Esophagus muscularis mucosa (tissue), 4 donors: ENCODE measurements around the gene PDGFA. TPM values are rescaled to one million over a fixed set of nuclear protein-coding genes. Genes with fewer than 3 reads are reported as not detected.
"Not testable (repeated sequence)": the region's sequence is repeated elsewhere in the genome, so short reads cannot be mapped to it uniquely, and the experiment has no call there.

Experiments
- DNase-seq: peaks from one replicate; pipeline ENCODE4 v3.0.0-alpha.2; 2017; ENCODE audit errors: extremely low spot score
- H3K27ac ChIP-seq, 4 donors: fragments of 200-600 bp; sonication (generic); replicated peaks in 1 of 4; 1 replicate in 3 of 4; 2 replicates in 1 of 4; pipeline ENCODE4 v1.5.1; 2016 to 2019; ENCODE audit warnings: mild to moderate bottlenecking in 1 of 4
- H3K27me3 ChIP-seq, 4 donors: fragments of 200-600 bp; sonication (generic); one replicate each; pipeline versions ENCODE4 v1.5.1 to v1.6.0; 2016 to 2019
- H3K36me3 ChIP-seq, 4 donors: fragments of 200-600 bp; sonication (generic); one replicate each; pipeline ENCODE4 v1.5.1; 2016 to 2019
- H3K4me1 ChIP-seq, 4 donors: fragments of 200-600 bp; sonication (generic); one replicate each; pipeline ENCODE4 v1.5.1; 2016 to 2019
- H3K4me3 ChIP-seq, 4 donors: fragments of 200-600 bp; sonication (generic); 1 replicate in 2 of 4; 2 replicates in 2 of 4; pipeline ENCODE4 v1.5.1; 2016 to 2019; ENCODE audit warnings: mild to moderate bottlenecking in 4 of 4, moderate library complexity in 1 of 4
- H3K9me3 ChIP-seq, 4 donors: fragments of 200-600 bp; sonication (generic); 1 replicate in 3 of 4; 2 replicates in 1 of 4; pipeline ENCODE4 v1.5.1; 2016 to 2019
- CTCF ChIP-seq, 3 experiments: fragments of 200-600 bp in 2 of 3; fragments of 450-650 bp in 1 of 3; sonication (generic) in 2 of 3; IDR thresholded peaks; one replicate each; pipeline ENCODE4 v1.5.1; 2017 to 2019; ENCODE audit warnings: antibody characterized with exemption in 3 of 3, mild to moderate bottlenecking in 2 of 3, moderate library complexity in 1 of 3
- EP300 ChIP-seq: sonication (generic); formaldehyde crosslinking; IDR thresholded peaks from one replicate; pipeline ENCODE4 v1.6.1; 2017; ENCODE audit warnings: antibody characterized with exemption
- POLR2A ChIP-seq: fragments of 450-650 bp; IDR thresholded peaks from one replicate; pipeline ENCODE4 v1.6.1; 2017; ENCODE audit warnings: antibody characterized with exemption, moderate library complexity, mild to moderate bottlenecking, low read depth
- POLR2AphosphoS5 ChIP-seq, 2 donors: sonication (generic); formaldehyde crosslinking; IDR thresholded peaks; one replicate each; pipeline ENCODE4 v1.6.1; 2017; ENCODE audit warnings: antibody characterized with exemption in 2 of 2
- WGBS: methylation state at CpG from one replicate; pipeline ENCODE4 v1.1.5; 2018; 5-methylcytosine and 5-hydroxymethylcytosine counted together
- intact Hi-C: fragments of 100-400 bp; cut with DNase I; formaldehyde crosslinking; loops from one replicate; pipeline ENCODE4 v1.15.1; 2023
- total RNA-seq, 4 donors: library from RNA; depleted of rRNA; stranded (reverse); fragments of >200 nt; gene quantifications; one replicate each; pipeline versions ENCODE4 v1.1.0 to v1.2.1, GENCODE V29; 2016

The PDGFA gene
- total RNA-seq, 4 donors from 2014 or later = 88.0 to 184 (median 119) TPM

GRCh38 chr7:555551-556160 is 36.0 kb upstream of the PDGFA start:
- DNase-seq = no peak
- 95% methylated on average over 9 of the region's 18 CpGs for WGBS
- TF ChIP-seq EP300 = no peak
- Histone ChIP-seq H3K27ac (no peak overlapping the region), H3K36me3 (peaks cover 0 to 10% (median 0%) of the 10 kb centered on the region in 4 donors), H3K9me3 (no peaks in the 10 kb centered on the region), H3K27me3 (no peaks in the 10 kb centered on the region), H3K4me3 (no peak overlapping the region), H3K4me1 (no peaks in the 10 kb centered on the region)
- intact Hi-C loops = no loop called here

DNA sequence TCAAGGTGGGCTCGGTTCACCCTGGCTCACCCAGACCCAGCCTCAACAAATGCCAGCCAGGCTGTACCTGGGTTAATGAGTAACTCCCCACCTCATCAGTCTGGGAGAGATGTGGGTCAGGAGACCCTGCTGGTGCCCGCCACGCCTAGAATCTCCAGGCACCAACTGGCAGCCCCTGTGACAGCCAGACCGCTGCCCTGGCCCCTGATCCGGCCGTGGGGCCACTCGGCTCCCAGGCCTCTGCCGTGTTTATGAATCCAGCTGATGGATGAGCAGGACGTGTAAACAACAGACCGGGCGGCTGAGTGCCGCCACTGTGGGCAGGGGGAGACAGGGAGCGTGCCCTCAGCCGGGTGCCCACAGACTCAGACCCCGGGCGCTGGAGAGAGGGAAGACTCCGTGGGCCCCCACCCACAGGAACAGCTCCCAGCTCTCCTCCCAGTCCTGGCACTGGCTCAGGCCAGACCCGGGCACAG is 34.0 kb upstream of the PDGFA start:
- no peaks in the 10 kb centered on the region for H3K27me3 ChIP-seq
- H3K36me3 ChIP-seq = peaks cover 0 to 27% (median 6%) of the 10 kb centered on the region in 4 donors
- intact Hi-C loops = no loop called here
- WGBS = no CpG with 5 or more reads among the region's 18 CpGs
- H3K27ac ChIP-seq = no peak overlapping the region
- no peaks in the 10 kb centered on the region for H3K9me3 ChIP-seq
- TF ChIP-seq CTCF (IDR thresholded peaks at IDR 0.05) (no peak), EP300 (no peak), POLR2AphosphoS5 (IDR thresholded peaks at IDR 0.05) (no peak), POLR2A (no peak)
- H3K4me1 ChIP-seq = no peaks in the 10 kb centered on the region
- H3K4me3 ChIP-seq = no peak overlapping the region
- no peak for DNase-seq

DNA sequence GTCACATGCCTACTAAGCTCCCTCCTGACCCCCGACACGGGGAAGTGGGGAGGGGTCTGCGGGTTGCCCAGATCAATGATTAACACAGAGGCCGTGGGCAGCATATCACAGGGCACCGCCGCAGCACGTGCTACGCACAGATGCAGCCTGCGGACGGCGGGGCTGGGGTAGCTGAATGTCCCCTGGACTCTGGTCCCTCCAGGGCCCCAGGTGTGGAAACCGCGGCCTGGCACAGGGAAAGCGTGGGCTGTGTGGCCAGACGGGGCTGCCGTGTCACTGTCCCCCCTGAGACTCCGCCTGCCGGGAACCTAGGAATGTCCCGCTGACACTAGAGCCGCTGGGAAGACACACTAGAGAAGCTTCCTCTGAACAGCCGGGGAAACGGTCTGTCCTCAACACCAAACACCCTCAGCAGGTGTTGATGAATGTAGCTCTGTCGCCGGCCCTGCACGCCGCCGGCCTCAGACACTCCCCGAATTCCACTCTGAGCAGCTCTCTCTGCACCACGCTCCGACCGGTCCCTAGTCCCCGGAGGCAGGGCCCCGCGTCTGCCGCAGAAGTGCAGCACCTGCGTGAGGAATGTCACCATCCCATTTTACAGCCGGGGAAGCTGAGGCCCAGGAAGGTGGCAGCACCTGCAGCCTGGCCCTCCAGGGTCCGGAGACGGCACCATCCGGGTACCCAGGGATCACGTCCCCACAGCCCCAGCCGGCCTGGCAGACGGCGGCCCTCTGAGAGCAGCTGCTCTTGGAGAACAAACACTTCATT is 33.4 kb upstream of the PDGFA start:
- Histone ChIP-seq H3K27me3 (no peaks in the 10 kb centered on the region), H3K36me3 (peaks cover 0 to 27% (median 6%) of the 10 kb centered on the region in 4 donors), H3K27ac (no peak overlapping the region), H3K4me3 (no peak overlapping the region), H3K9me3 (no peaks in the 10 kb centered on the region), H3K4me1 (no peaks in the 10 kb centered on the region)
- intact Hi-C loops = no loop called here
- WGBS = 79% methylated on average over 20 of the region's 44 CpGs
- TF ChIP-seq POLR2AphosphoS5 (IDR thresholded peaks at IDR 0.05) = no peak
- TF ChIP-seq POLR2A = no peak
- TF ChIP-seq CTCF (IDR thresholded peaks at IDR 0.05) = no peak
- TF ChIP-seq EP300 = no peak
- DNase-seq = no peak

DNA sequence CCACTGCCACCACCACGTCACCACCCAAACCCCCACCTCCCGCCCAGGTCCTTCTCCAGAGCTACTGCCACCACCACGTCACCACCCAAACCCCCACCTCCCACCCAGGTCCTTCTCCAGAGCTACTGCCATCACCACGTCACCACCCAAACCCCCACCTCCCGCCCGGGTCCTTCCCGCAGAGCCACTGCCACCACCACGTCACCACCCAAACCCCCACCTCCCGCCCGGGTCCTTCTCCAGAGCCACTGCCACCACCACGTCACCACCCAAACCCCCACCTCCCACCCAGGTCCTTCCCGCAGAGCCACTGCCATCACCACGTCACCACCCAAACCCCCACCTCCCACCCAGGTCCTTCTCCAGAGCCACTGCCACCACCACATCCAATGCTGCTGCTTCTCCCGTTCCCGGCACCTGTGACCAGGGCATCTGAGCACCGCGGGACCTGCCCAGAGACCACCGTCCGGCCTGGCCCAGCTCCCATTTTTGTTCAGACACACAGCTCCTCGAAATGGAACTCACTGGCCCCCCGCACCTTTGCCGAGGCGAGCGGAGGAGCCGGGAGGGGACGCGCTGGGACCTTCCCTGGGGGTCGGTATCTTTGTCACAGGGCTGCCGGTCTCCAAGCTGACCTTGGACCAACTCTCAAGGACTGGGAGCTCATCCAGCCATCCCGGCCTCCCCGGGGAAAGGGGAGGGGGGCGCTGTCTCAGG is 32.7 kb upstream of the PDGFA start:
- intact Hi-C loops, H3K4me1 ChIP-seq, H3K9me3 ChIP-seq, H3K27me3 ChIP-seq, H3K4me3 ChIP-seq, DNase-seq, H3K27ac ChIP-seq: not testable (repeated sequence)
- peaks cover 0 to 27% (median 6%) of the 10 kb centered on the region in 4 donors for H3K36me3 ChIP-seq
- WGBS = 87% methylated on average over 23 of the region's 32 CpGs

DNA sequence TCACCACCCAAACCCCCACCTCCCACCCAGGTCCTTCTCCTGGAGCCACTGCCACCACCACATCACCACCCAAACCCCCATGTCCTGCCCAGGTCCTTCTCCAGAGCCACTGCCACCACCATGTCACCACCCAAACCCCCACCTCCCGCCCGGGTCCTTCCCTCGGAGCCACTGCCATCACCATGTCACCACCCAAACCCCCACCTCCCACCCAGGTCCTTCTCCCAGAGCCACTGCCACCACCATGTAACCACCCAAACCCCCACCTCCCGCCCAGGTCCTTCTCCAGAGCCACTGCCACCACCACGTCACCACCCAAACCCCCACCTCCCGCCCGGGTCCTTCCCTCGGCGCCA is 31.9 kb upstream of the PDGFA start:
- H3K4me1 ChIP-seq, DNase-seq, H3K27ac ChIP-seq, H3K4me3 ChIP-seq, intact Hi-C loops, H3K27me3 ChIP-seq, H3K9me3 ChIP-seq: not testable (repeated sequence)
- WGBS = 83% methylated on average over 9 of the region's 9 CpGs
- H3K36me3 ChIP-seq = peaks cover 0 to 27% (median 6%) of the 10 kb centered on the region in 4 donors

DNA sequence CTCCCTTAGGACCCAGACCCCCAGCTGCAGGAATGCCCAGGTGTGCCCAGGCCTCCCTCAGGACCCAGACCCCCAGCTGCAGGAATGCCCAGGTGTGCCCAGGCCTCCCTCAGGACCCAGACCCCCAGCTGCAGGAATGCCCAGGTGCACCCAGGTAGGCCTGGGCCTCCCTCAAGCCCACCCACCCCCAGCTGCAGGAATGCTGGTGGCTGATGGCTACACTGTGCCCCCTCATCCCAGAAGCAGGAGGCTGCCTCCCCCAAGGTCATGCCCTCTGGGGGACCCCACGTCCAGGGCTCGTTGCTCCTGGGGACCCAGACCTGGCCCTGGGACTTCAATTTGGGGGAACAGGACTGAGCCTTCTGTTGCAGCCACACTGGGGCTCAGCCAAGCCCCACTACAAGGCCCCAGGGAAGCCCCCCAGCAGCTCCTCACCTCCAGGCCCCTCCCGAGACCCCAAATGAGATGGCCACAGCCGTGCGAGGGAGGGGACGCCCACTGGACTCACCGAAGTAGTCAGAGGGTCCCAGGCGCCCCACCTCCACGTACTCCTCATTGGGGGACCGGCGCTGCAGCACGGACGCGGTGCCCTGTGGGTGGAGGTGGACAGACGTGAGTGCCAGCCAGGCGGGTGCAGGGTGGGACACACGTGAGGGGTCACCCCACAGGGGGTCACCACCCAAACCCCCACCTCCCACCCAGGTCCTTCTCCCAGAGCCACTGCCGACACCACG is 31.4 kb upstream of the PDGFA start:
- no peaks in the 10 kb centered on the region for H3K27me3 ChIP-seq
- TF ChIP-seq POLR2AphosphoS5 (IDR thresholded peaks at IDR 0.05) (no peak), EP300 (no peak), POLR2A (no peak), CTCF (IDR thresholded peaks at IDR 0.05) (no peak)
- H3K4me3 ChIP-seq = no peak overlapping the region
- intact Hi-C loops = no loop called here
- H3K4me1 ChIP-seq = no peaks in the 10 kb centered on the region
- WGBS = 100% methylated on average over 3 of the region's 19 CpGs
- no peak for DNase-seq
- peaks cover 0 to 27% (median 6%) of the 10 kb centered on the region in 4 donors for H3K36me3 ChIP-seq
- no peaks in the 10 kb centered on the region for H3K9me3 ChIP-seq
- no peak overlapping the region for H3K27ac ChIP-seq
